Tongue (tissue), 3 donors: ENCODE results near the gene NPW. TPM values are rescaled to one million over a fixed set of nuclear protein-coding genes. Genes with fewer than 3 reads are reported as not detected.

ENCODE experiments used
- DNase-seq: peaks from one replicate; pipeline ENCODE4 v3.0.0-alpha.2; 2015
- small RNA-seq: library from RNA; depleted of rRNA; stranded (forward); fragments of <200 nt; gene quantifications from one replicate; pipeline ENCODE3, GENCODE V24; 2014; ENCODE audit warnings: low replicate concordance
- total RNA-seq: library from RNA; depleted of rRNA; stranded (reverse); fragments of >200 nt; gene quantifications from one replicate; pipeline ENCODE4 v1.2.3, GENCODE V29; 2014

Gene NPW
- total RNA-seq, 1 donor from 2014 or later: 0.82 TPM

GRCh38 chr16:2053897-2054296 is 34.3 kb downstream of the NPW start:
- DNase-seq: no peak

- no peak for DNase-seq
Measured at GRCh38 chr16:2054543-2055245, 35.1 kb downstream of the NPW start.

GRCh38 chr16:2056077-2056476 is 36.5 kb downstream of the NPW start:
- no peak for DNase-seq

- no peak for DNase-seq
Measured at GRCh38 chr16:2056681-2057407, 37.3 kb downstream of the NPW start.

- no peak for DNase-seq
Measured at GRCh38 chr16:2057438-2057837, 37.9 kb downstream of the NPW start.

- DNase-seq: no peak
Measured at GRCh38 chr16:2058420-2058819, 38.8 kb downstream of the NPW start.

GRCh38 chr16:2058872-2059271 is 39.3 kb downstream of the NPW start:
- DNase-seq: no peak

- no peak for DNase-seq
Measured at GRCh38 chr16:2060346-2060745, 40.8 kb downstream of the NPW start.

GRCh38 chr16:2061023-2061422 is 41.4 kb downstream of the NPW start:
- no peak for DNase-seq

GRCh38 chr16:2061526-2061925 is 41.9 kb downstream of the NPW start:
- DNase-seq: no peak

GRCh38 chr16:2062801-2063200 is 43.2 kb downstream of the NPW start:
- DNase-seq: no peak

GRCh38 chr16:2063861-2064260 is 44.3 kb downstream of the NPW start:
- no peak for DNase-seq

- DNase-seq: no peak
Measured at GRCh38 chr16:2064368-2064945, 44.9 kb downstream of the NPW start.

GRCh38 chr16:2066139-2066538 is 46.6 kb downstream of the NPW start:
- no peak for DNase-seq

Small RNAs within 50 kb of the gene (small RNA-seq; reads per million reads assigned to genes)
- not detected for gene AC005363.2
- gene RN7SL219P: not detected

Other genes with a start within 250 kb of the NPW start
- 29.6 TPM for gene NME3, start 248.2 kb upstream of the NPW start, total RNA-seq
- gene EME2, start 247.0 kb upstream of the NPW start, total RNA-seq: 10.6 TPM
- gene MRPS34, start 246.7 kb upstream of the NPW start, total RNA-seq: 41.5 TPM
- 43.5 TPM for gene SPSB3, start 237.2 kb upstream of the NPW start, total RNA-seq
- gene NUBP2, start 236.8 kb upstream of the NPW start, total RNA-seq: 59.2 TPM
- 0.31 TPM for gene IGFALS, start 226.1 kb upstream of the NPW start, total RNA-seq
- gene HAGH, start 193.0 kb upstream of the NPW start, total RNA-seq: 104 TPM
- 45.4 TPM for gene FAHD1, start 192.6 kb upstream of the NPW start, total RNA-seq
- gene MEIOB, start 147.6 kb upstream of the NPW start, total RNA-seq: 0.62 TPM
- 1.5 TPM for gene HS3ST6, start 101.4 kb upstream of the NPW start, total RNA-seq
- gene MSRB1, start 76.6 kb upstream of the NPW start, total RNA-seq: 9.2 TPM
- 150 TPM for gene RPL3L, start 65.1 kb upstream of the NPW start, total RNA-seq
- 155 TPM for gene NDUFB10, start 60.2 kb upstream of the NPW start, total RNA-seq
- 1,524 TPM for gene RPS2, start 55.0 kb upstream of the NPW start, total RNA-seq
- gene RNF151, start 52.9 kb upstream of the NPW start, total RNA-seq: not detected
- gene TBL3, start 47.7 kb upstream of the NPW start, total RNA-seq: 21.7 TPM
- gene NOXO1, start 38.3 kb upstream of the NPW start, total RNA-seq: 2.5 TPM
- 10.2 TPM for gene GFER, start 35.6 kb upstream of the NPW start, total RNA-seq
- 4.7 TPM for gene SYNGR3, start 29.8 kb upstream of the NPW start, total RNA-seq
- 15.2 TPM for gene ZNF598, start 10.0 kb upstream of the NPW start, total RNA-seq
- gene NHERF2, start 7.1 kb downstream of the NPW start, total RNA-seq: 45.7 TPM
- gene NTHL1, start 28.0 kb downstream of the NPW start, total RNA-seq: 28.7 TPM
- gene TSC2, start 28.2 kb downstream of the NPW start, total RNA-seq: 57.2 TPM
- 138 TPM for gene PKD1, start 116.1 kb downstream of the NPW start, total RNA-seq
- not detected for gene RAB26, start 128.8 kb downstream of the NPW start, total RNA-seq
- 27.4 TPM for gene TRAF7, start 136.0 kb downstream of the NPW start, total RNA-seq
- gene CASKIN1, start 176.8 kb downstream of the NPW start, total RNA-seq: 1.0 TPM
- 27.0 TPM for gene MLST8, start 185.7 kb downstream of the NPW start, total RNA-seq
- 1.9 TPM for gene BRICD5, start 191.1 kb downstream of the NPW start, total RNA-seq
- gene PGP, start 195.1 kb downstream of the NPW start, total RNA-seq: 18.2 TPM
- 23.7 TPM for gene E4F1, start 203.8 kb downstream of the NPW start, total RNA-seq
- gene DNASE1L2, start 216.7 kb downstream of the NPW start, total RNA-seq: 1.3 TPM
- 83.7 TPM for gene ECI1, start 231.8 kb downstream of the NPW start, total RNA-seq
- gene RNPS1, start 248.3 kb downstream of the NPW start, total RNA-seq: 90.2 TPM